Progenitor cell of endocrine pancreas (in vitro differentiated cells): Measurements from ENCODE around the gene SZRD1. TPM values are rescaled to one million over a fixed set of nuclear protein-coding genes. Genes with fewer than 3 reads are reported as not detected.

Experiments used
- DNase-seq: peaks from one replicate; pipeline ENCODE4 v3.0.0; 2021; ENCODE audit warnings: low spot score; ENCODE audit not compliant: unreplicated experiment
- H3K27ac Mint-ChIP-seq: 2 replicates; pipeline ENCODE4 v1.8.0; 2021; ENCODE audit warnings: mild to moderate bottlenecking, moderate library complexity, mixed read lengths
- H3K27me3 Mint-ChIP-seq: 2 replicates; pipeline ENCODE4 v1.8.0; 2021; ENCODE audit warnings: mixed read lengths
- H3K36me3 Mint-ChIP-seq: 2 replicates; pipeline ENCODE4 v1.8.0; 2022; ENCODE audit warnings: mixed read lengths; ENCODE audit not compliant: insufficient read depth
- H3K4me1 Mint-ChIP-seq: 2 replicates; pipeline ENCODE4 v1.8.0; 2021; ENCODE audit warnings: low read depth, mixed read lengths
- H3K4me3 Mint-ChIP-seq: 2 replicates; pipeline ENCODE4 v1.8.0; 2021; ENCODE audit warnings: low read depth, mild to moderate bottlenecking, moderate library complexity, mixed read lengths
- H3K9me3 Mint-ChIP-seq: 2 replicates; pipeline ENCODE4 v1.8.0; 2021; ENCODE audit warnings: low read depth, mixed read lengths
- total RNA-seq: library from RNA; stranded (reverse); gene quantifications from 2 replicates; pipeline ENCODE4 v1.2.1, GENCODE V29; 2021
- TF ChIP-seq, protein P1 (sequence below): fragments of 200-600 bp; sonication (generic); IDR thresholded peaks from one replicate; pipeline ENCODE4 v1.5.0; 2021; ENCODE audit warnings: antibody characterized with exemption, mild to moderate bottlenecking; ENCODE audit not compliant: unreplicated experiment

SZRD1 gene
- total RNA-seq, 1 donor from 2014 or later: 119 TPM

DNA sequence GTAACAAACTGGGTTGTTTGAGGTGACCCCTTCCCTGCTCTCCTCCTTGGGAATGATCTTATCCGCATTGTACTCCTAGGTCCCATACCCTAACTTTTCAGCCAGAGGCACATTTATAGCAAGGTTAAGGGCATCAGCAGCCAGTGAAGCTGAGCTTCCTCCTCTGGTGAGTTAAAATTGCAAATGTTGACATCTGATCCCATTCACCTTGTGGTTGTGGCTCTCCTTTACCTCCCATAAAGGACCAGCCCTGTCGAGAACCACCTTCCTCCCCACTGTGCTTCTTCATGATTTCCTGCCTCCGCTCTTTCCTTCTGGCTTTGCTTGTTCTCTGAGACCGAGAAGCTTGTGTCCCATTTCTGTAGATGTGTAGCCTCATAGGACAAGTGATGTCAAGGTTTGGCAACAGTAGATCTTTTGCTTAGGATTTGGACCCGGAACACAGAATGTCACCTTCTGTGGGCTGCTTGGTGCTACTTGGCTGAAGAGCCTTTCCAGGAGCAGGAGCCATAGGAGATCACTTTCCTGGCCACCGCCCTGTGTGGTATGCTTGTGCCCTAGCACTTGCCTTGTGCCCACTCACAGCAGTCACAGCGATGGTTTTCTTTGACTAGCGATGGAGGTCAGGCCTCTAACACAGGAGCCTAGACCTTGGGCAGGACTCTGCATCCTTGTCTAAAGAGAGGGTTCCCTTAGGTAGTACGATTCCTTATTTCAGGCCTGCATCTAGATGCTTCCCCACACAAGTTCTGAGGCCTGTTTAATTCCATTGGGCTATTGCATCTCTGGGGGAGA, 18.8 kb downstream of the SZRD1 start:
- TF ChIP-seq, protein P1, sequence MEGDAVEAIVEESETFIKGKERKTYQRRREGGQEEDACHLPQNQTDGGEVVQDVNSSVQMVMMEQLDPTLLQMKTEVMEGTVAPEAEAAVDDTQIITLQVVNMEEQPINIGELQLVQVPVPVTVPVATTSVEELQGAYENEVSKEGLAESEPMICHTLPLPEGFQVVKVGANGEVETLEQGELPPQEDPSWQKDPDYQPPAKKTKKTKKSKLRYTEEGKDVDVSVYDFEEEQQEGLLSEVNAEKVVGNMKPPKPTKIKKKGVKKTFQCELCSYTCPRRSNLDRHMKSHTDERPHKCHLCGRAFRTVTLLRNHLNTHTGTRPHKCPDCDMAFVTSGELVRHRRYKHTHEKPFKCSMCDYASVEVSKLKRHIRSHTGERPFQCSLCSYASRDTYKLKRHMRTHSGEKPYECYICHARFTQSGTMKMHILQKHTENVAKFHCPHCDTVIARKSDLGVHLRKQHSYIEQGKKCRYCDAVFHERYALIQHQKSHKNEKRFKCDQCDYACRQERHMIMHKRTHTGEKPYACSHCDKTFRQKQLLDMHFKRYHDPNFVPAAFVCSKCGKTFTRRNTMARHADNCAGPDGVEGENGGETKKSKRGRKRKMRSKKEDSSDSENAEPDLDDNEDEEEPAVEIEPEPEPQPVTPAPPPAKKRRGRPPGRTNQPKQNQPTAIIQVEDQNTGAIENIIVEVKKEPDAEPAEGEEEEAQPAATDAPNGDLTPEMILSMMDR: no peak
- Mint-ChIP-seq H3K4me3 (no peak overlapping the region), H3K27ac (peak overlapping the region; percentile 64), H3K9me3 (no peaks in the 10 kb centered on the region), H3K36me3 (peaks cover 2% of the 10 kb centered on the region), H3K27me3 (no peaks in the 10 kb centered on the region), H3K4me1 (peaks cover 1% of the 10 kb centered on the region)
- DNase-seq: no peak

DNA sequence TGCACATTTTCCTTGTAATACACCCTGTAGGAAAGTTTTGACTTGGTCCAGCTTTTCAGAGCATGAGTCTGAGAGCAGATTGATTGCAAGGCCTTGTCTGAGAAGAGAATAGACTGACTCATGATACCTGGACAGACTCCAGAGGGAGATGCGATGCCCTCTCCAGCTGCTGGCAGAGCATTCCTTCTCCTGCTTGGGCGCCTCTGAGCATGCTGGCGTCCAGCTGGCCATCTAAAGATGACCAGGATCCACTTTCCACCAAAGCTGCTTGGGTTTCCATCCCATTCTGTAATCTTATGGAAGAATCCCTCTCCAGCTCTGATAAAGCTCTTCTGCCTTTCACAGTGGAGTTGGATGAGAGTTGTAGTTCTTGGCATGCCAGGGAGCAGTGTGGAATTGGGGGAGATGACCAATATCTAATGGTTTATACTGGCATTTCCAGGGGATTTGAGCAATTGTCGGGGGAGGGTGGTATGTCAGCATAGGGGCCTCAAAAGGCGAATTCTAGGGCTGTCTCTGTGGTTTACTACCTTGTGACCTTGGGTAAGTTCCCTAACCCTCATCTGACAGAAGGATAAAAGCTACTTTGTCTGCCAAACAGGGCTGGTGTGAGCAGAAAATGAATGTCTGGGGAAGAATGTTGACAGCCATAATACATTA, 19.5 kb downstream of the SZRD1 start:
- Mint-ChIP-seq H3K27ac (no peak overlapping the region), H3K4me1 (peaks cover 3% of the 10 kb centered on the region), H3K9me3 (no peaks in the 10 kb centered on the region), H3K4me3 (no peak overlapping the region), H3K27me3 (no peaks in the 10 kb centered on the region), H3K36me3 (peaks cover 2% of the 10 kb centered on the region)
- DNase-seq: no peak
- TF ChIP-seq, protein P1: no peak

DNA sequence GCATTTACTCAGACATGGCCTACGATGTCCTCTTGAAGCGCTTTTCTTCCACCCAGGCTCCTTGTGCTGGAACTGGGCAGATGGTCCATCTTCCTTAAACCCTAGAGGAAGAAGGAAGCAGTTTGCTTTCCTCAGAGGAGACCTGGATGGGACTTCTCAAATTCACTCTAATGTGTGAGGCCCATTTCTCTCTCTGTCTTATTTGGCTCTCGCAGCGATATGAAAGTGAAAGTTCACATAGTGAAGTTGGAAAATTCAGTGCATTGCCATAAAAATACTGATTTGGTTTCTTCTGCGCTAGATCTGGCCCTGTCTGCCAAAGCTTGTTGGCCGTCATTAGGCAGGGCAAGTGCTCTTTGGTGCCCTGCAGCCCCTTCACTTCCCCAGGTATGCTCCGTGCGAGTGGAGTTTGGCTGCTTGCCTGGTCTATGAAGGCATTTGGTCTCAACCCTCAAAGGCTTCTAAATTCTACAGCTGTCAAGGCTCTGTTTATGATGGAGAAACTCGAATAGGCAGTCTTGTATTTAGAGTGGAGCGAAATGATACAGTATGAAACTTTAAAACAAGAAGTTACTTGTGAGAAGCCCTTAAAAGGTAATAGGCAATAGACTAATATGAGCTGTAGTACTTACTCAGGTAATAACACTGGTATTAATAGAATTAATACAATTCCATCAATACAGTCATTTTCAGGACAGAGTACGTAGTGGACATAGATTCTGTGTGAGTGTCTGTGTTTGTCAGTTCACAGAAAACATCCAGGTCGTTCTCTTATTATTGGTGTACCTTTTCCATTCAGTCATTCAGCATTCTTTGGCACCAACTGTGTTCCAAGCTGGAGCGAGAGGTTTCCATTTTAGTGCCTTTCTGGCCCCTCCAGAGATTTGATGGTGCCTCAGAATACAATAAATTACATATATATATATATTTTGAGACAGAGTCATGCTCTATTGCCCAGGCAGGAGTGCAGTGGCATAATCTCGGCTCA, 20.5 kb downstream of the SZRD1 start:
- no peak overlapping the region for H3K27ac Mint-ChIP-seq
- peaks cover 1% of the 10 kb centered on the region for H3K36me3 Mint-ChIP-seq
- H3K4me1 Mint-ChIP-seq: peaks cover 4% of the 10 kb centered on the region

DNA sequence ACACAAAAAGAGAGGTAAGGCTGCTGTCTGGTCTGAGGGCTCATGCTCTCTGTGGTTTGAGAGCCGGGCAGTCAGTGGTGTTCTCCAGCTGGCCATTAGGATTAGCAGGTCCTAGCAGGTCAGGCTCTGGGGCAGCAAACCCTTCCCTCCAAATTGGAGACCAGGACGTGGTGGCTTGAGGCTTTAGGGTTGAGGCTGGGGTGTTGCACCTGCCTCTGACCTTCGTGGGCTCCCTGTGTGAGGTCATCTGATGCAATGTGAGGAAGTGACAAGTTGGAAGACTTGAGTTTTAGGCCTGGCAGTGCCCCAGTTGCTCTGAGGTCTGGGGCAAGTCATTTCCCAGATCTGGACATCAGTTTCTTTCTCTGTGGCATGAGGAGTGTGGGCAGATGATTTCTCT, 24.4 kb downstream of the SZRD1 start:
- Mint-ChIP-seq H3K4me1 (peaks cover 8% of the 10 kb centered on the region), H3K27ac (no peak overlapping the region), H3K4me3 (no peak overlapping the region), H3K27me3 (no peaks in the 10 kb centered on the region), H3K36me3 (peaks cover 4% of the 10 kb centered on the region), H3K9me3 (no peaks in the 10 kb centered on the region)
- TF ChIP-seq, protein P1: no peak
- DNase-seq: no peak

More for the DNA sequence above, 20.5 kb downstream of the SZRD1 start:
- DNase-seq: no peak
- Mint-ChIP-seq H3K9me3 (no peaks in the 10 kb centered on the region), H3K27me3 (no peaks in the 10 kb centered on the region), H3K4me3 (no peak overlapping the region)
- TF ChIP-seq, protein P1: no peak
